Hepatocyte (in vitro differentiated cells): Measurements from ENCODE around the gene IL1RAPL1.

Experiments
- EZH2 ChIP-seq: fragments of 200-600 bp; sonication (generic); IDR thresholded peaks from 2 replicates; pipeline ENCODE4 v1.6.1; 2016; ENCODE audit warnings: antibody characterized with exemption, mild to moderate bottlenecking, borderline replicate concordance
- EZH2phosphoT487 ChIP-seq: fragments of 200-600 bp; sonication (generic); IDR thresholded peaks from one replicate; pipeline ENCODE4 v1.6.1; 2018; ENCODE audit warnings: antibody characterized with exemption, mild to moderate bottlenecking, low read depth, moderate library complexity; ENCODE audit not compliant: unreplicated experiment, severe bottlenecking
- TF ChIP-seq, protein P1 (sequence below): fragments of 200-600 bp; sonication (generic); IDR thresholded peaks from 2 replicates; pipeline ENCODE4 v1.5.1; 2016; ENCODE audit warnings: antibody characterized with exemption, mild to moderate bottlenecking; ENCODE audit not compliant: poor library complexity

- TF ChIP-seq, protein P1, sequence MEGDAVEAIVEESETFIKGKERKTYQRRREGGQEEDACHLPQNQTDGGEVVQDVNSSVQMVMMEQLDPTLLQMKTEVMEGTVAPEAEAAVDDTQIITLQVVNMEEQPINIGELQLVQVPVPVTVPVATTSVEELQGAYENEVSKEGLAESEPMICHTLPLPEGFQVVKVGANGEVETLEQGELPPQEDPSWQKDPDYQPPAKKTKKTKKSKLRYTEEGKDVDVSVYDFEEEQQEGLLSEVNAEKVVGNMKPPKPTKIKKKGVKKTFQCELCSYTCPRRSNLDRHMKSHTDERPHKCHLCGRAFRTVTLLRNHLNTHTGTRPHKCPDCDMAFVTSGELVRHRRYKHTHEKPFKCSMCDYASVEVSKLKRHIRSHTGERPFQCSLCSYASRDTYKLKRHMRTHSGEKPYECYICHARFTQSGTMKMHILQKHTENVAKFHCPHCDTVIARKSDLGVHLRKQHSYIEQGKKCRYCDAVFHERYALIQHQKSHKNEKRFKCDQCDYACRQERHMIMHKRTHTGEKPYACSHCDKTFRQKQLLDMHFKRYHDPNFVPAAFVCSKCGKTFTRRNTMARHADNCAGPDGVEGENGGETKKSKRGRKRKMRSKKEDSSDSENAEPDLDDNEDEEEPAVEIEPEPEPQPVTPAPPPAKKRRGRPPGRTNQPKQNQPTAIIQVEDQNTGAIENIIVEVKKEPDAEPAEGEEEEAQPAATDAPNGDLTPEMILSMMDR = no peak
- no peak for TF ChIP-seq EZH2phosphoT487
- no peak for TF ChIP-seq EZH2
These were observed 39.3 kb downstream of the IL1RAPL1 start for GRCh38 chrX:28626515-28626914.
